HFFc6 (cell line): ENCODE data around the gene HIVEP3. TPM values are rescaled to one million over a fixed set of nuclear protein-coding genes. Genes with fewer than 3 reads are reported as not detected.

Experiments
- DNase-seq: peaks from one replicate; pipeline ENCODE4 v3.0.0-alpha.2; 2018
- H3K27ac Mint-ChIP-seq: 2 replicates; pipeline ENCODE4 v1.8.0; 2020; ENCODE audit warnings: mild to moderate bottlenecking, mixed read lengths
- H3K27me3 Mint-ChIP-seq: 2 replicates; pipeline ENCODE4 v1.8.0; 2021; ENCODE audit warnings: mild to moderate bottlenecking, moderate library complexity, mixed read lengths; ENCODE audit not compliant: insufficient read depth
- H3K36me3 Mint-ChIP-seq: 2 replicates; pipeline ENCODE4 v1.8.0; 2021; ENCODE audit warnings: low read depth, mixed read lengths
- H3K4me1 Mint-ChIP-seq: 2 replicates; pipeline ENCODE4 v1.8.0; 2020; ENCODE audit warnings: low read depth, mixed read lengths
- H3K4me3 Mint-ChIP-seq: 2 replicates; pipeline ENCODE4 v1.8.0; 2020; ENCODE audit warnings: mild to moderate bottlenecking, moderate library complexity, mixed read lengths
- H3K9me3 Mint-ChIP-seq: 2 replicates; pipeline ENCODE4 v1.8.0; 2020; ENCODE audit warnings: mild to moderate bottlenecking, mixed read lengths
- CTCF ChIP-seq: fragments of 200-600 bp; sonication (generic); IDR thresholded peaks from 2 replicates; pipeline ENCODE4 v1.5.0; 2021; ENCODE audit warnings: antibody characterized with exemption, mild to moderate bottlenecking
- total RNA-seq, 6 experiments: library from RNA; stranded (reverse); fragmentation: NEBNext Ultra II Directional; extraction: Animal tissue kit (Norgen Biotek cat#: 25700); gene quantifications; 2 replicates in 1 of 6; 3 replicates in 5 of 6; pipeline ENCODE4 v1.2.3, GENCODE V29; 2021

The HIVEP3 gene
- total RNA-seq, 6 experiments from 2014 or later: 7.0 to 9.7 (median 7.9) TPM

- H3K4me1 Mint-ChIP-seq: peaks cover 18% of the 10 kb centered on the region
- peaks cover 3% of the 10 kb centered on the region for H3K27me3 Mint-ChIP-seq
- H3K4me3 Mint-ChIP-seq: no peak overlapping the region
- no peak overlapping the region for H3K27ac Mint-ChIP-seq
- DNase-seq: no peak
- H3K36me3 Mint-ChIP-seq: no peaks in the 10 kb centered on the region
- no peak for TF ChIP-seq CTCF
- H3K9me3 Mint-ChIP-seq: no peaks in the 10 kb centered on the region
Measured at GRCh38 chr1:41609166-41609883, 309.4 kb downstream of the HIVEP3 start.

- Mint-ChIP-seq H3K27me3 (peaks cover 3% of the 10 kb centered on the region), H3K36me3 (no peaks in the 10 kb centered on the region), H3K9me3 (no peaks in the 10 kb centered on the region), H3K4me3 (no peak overlapping the region), H3K27ac (no peak overlapping the region), H3K4me1 (peaks cover 7% of the 10 kb centered on the region)
- no peak for DNase-seq
- TF ChIP-seq CTCF: no peak
Measured at GRCh38 chr1:41608211-41608610, 310.5 kb downstream of the HIVEP3 start.

GRCh38 chr1:41607808-41608207 lies 310.9 kb downstream of the HIVEP3 start:
- no peak for TF ChIP-seq CTCF
- H3K4me3 Mint-ChIP-seq: no peak overlapping the region
- H3K4me1 Mint-ChIP-seq: peaks cover 6% of the 10 kb centered on the region; the same call in 1 of the 2 replicates
- no peaks in the 10 kb centered on the region for H3K9me3 Mint-ChIP-seq
- H3K36me3 Mint-ChIP-seq: no peaks in the 10 kb centered on the region
- no peak overlapping the region for H3K27ac Mint-ChIP-seq
- DNase-seq: no peak
- peaks cover 3% of the 10 kb centered on the region for H3K27me3 Mint-ChIP-seq

GRCh38 chr1:41599912-41600311 lies 318.8 kb downstream of the HIVEP3 start:
- TF ChIP-seq CTCF: peak; percentile 86
- Mint-ChIP-seq H3K27me3 (no peaks in the 10 kb centered on the region), H3K27ac (no peak overlapping the region), H3K4me3 (no peak overlapping the region), H3K36me3 (peaks cover 10% of the 10 kb centered on the region; the same call in 1 of the 2 replicates), H3K9me3 (no peaks in the 10 kb centered on the region), H3K4me1 (peaks cover 18% of the 10 kb centered on the region)
- DNase-seq: peak; percentile 13

- no peak for DNase-seq
- H3K4me3 Mint-ChIP-seq: no peak overlapping the region
- H3K4me1 Mint-ChIP-seq: peaks cover 18% of the 10 kb centered on the region
- peaks cover 10% of the 10 kb centered on the region; the same call in 1 of the 2 replicates for H3K36me3 Mint-ChIP-seq
- H3K27ac Mint-ChIP-seq: no peak overlapping the region
- no peak for TF ChIP-seq CTCF
- H3K27me3 Mint-ChIP-seq: no peaks in the 10 kb centered on the region
- H3K9me3 Mint-ChIP-seq: no peaks in the 10 kb centered on the region
Measured at GRCh38 chr1:41598325-41598724, 320.4 kb downstream of the HIVEP3 start.
